Measurements from ENCODE around the gene HSP90B1.

HSP90B1 gene

GRCh38 chr12:103969391-103969790 lies 39.2 kb downstream of the HSP90B1 start:
- DNase-seq (ENCODE audit: low read depth in 2 of 2), result no peak

GRCh38 chr12:103973909-103974308 lies 43.7 kb downstream of the HSP90B1 start:
- no peak for DNase-seq (ENCODE audit: low read depth in 2 of 2)

- no peak for DNase-seq (ENCODE audit: low read depth in 2 of 2)
Observed at GRCh38 chr12:103975368-103975767, 45.2 kb downstream of the HSP90B1 start.

GRCh38 chr12:103978384-103978982 lies 48.3 kb downstream of the HSP90B1 start:
- no peak for DNase-seq (ENCODE audit: low read depth in 2 of 2)

GRCh38 chr12:103986829-103987228 lies 56.6 kb downstream of the HSP90B1 start:
- no peak for DNase-seq (ENCODE audit: low read depth in 2 of 2)

- DNase-seq (ENCODE audit: low read depth in 2 of 2), result no peak
Observed at GRCh38 chr12:103994235-103994634, 64.0 kb downstream of the HSP90B1 start.

GRCh38 chr12:103996595-103996994 lies 66.4 kb downstream of the HSP90B1 start:
- no peak for DNase-seq (ENCODE audit: low read depth in 2 of 2)

- no peak for DNase-seq (ENCODE audit: low read depth in 2 of 2)
Observed at GRCh38 chr12:103997286-103997900, 67.2 kb downstream of the HSP90B1 start.

Measured in stimulated activated CD8-positive, alpha-beta memory T cell treated with anti-CD3 and anti-CD28 coated beads, Interleukin-7, amount 100 ng/mL, for 4 hours (primary cell).